Measurements from ENCODE around the gene MRPL37. TPM values are rescaled to one million over a fixed set of nuclear protein-coding genes. Genes with fewer than 3 reads are reported as not detected.

Gene MRPL37
- total and polyA plus RNA-seq, 2 donors from 2014 or later: 47.4 to 114 TPM

- no peak for FAIRE-seq
- no peak overlapping the region for H3K4me3 ChIP-seq (ENCODE audit: low read length in 3 of 3)
- H3K27ac ChIP-seq (ENCODE audit: low read depth in 2 of 2, low read length in 2 of 2): no peak overlapping the region
- H3K9me3 ChIP-seq (ENCODE audit: control insufficient read depth in 2 of 3, insufficient read depth in 1 of 3, low read length in 3 of 3): no peaks in the 10 kb centered on the region
- TF ChIP-seq CTCF (IDR thresholded peaks at IDR 0.05; ENCODE audit: borderline replicate concordance, extremely low read depth, insufficient read depth): no peak
- H3K4me1 ChIP-seq (ENCODE audit: control insufficient read depth in 2 of 3, insufficient read depth in 2 of 3, low read depth in 1 of 3, low read length in 3 of 3): no peaks in the 10 kb centered on the region
- H3K9ac ChIP-seq (ENCODE audit: low read length in 3 of 3): no peak overlapping the region
- no peak for DNase-seq
- intact Hi-C loops (cut with DNase I): no loop called here
- no peaks in the 10 kb centered on the region for H3K27me3 ChIP-seq (ENCODE audit: control insufficient read depth, insufficient read depth, low read length)
- H3K36me3 ChIP-seq (ENCODE audit: control insufficient read depth in 2 of 3, insufficient read depth in 3 of 3, low read length in 3 of 3): peaks cover 5 to 26% (median 11%) of the 10 kb centered on the region in 3 donors
These were observed 38.5 kb downstream of the MRPL37 start for GRCh38 chr1:54238353-54239034.

- H3K27ac ChIP-seq (ENCODE audit: low read depth in 2 of 2, low read length in 2 of 2): no peak overlapping the region
- no peak overlapping the region for H3K4me3 ChIP-seq (ENCODE audit: low read length in 3 of 3)
- no peak overlapping the region for H3K9ac ChIP-seq (ENCODE audit: low read length in 3 of 3)
- no peaks in the 10 kb centered on the region for H3K9me3 ChIP-seq (ENCODE audit: control insufficient read depth in 2 of 3, insufficient read depth in 1 of 3, low read length in 3 of 3)
- no peaks in the 10 kb centered on the region for H3K27me3 ChIP-seq (ENCODE audit: control insufficient read depth, insufficient read depth, low read length)
- no peak for TF ChIP-seq CTCF (IDR thresholded peaks at IDR 0.05; ENCODE audit: borderline replicate concordance, extremely low read depth, insufficient read depth)
- peaks cover 5 to 26% (median 11%) of the 10 kb centered on the region in 3 donors for H3K36me3 ChIP-seq (ENCODE audit: control insufficient read depth in 2 of 3, insufficient read depth in 3 of 3, low read length in 3 of 3)
- FAIRE-seq (no peak), DNase-seq (no peak)
- H3K4me1 ChIP-seq (ENCODE audit: control insufficient read depth in 2 of 3, insufficient read depth in 2 of 3, low read depth in 1 of 3, low read length in 3 of 3): no peaks in the 10 kb centered on the region
- intact Hi-C loops (cut with DNase I): no loop called here
These were observed 39.0 kb downstream of the MRPL37 start for GRCh38 chr1:54239035-54239383.

GRCh38 chr1:54239631-54240031, 39.7 kb downstream of the MRPL37 start:
- Histone ChIP-seq H3K27ac (ENCODE audit: low read depth in 2 of 2, low read length in 2 of 2) (no peak overlapping the region), H3K9ac (ENCODE audit: low read length in 3 of 3) (no peak overlapping the region), H3K4me3 (ENCODE audit: low read length in 3 of 3) (no peak overlapping the region), H3K27me3 (ENCODE audit: control insufficient read depth, insufficient read depth, low read length) (no peaks in the 10 kb centered on the region), H3K4me1 (ENCODE audit: control insufficient read depth in 2 of 3, insufficient read depth in 2 of 3, low read depth in 1 of 3, low read length in 3 of 3) (no peaks in the 10 kb centered on the region), H3K9me3 (ENCODE audit: control insufficient read depth in 2 of 3, insufficient read depth in 1 of 3, low read length in 3 of 3) (no peaks in the 10 kb centered on the region), H3K36me3 (ENCODE audit: control insufficient read depth in 2 of 3, insufficient read depth in 3 of 3, low read length in 3 of 3) (peaks cover 5 to 26% (median 11%) of the 10 kb centered on the region in 3 donors)
- DNase-seq (no peak), FAIRE-seq (no peak)
- TF ChIP-seq CTCF (IDR thresholded peaks at IDR 0.05; ENCODE audit: borderline replicate concordance, extremely low read depth, insufficient read depth): no peak
- intact Hi-C loops (cut with DNase I): no loop called here

Data from kidney (tissue), 14 donors.